ACHN (cell line): ENCODE measurements around the gene ANKRD40CL.
"Not testable (repeated sequence)": the region's sequence is repeated elsewhere in the genome, so short reads cannot be mapped to it uniquely, and the experiment has no call there.

Experiments
- DNase-seq: peaks from one replicate; pipeline ENCODE4 v3.0.0-alpha.2; 2015
- in situ Hi-C: cut with HindIII; loops from 2 replicates; pipeline ENCODE4 v1.10.0; 2017; ENCODE audit warnings: low sequenced_read_pairs, low pct_ligation_motif_present, low pct_unique_long_range_greater_than_20kb

ANKRD40CL gene

DNA sequence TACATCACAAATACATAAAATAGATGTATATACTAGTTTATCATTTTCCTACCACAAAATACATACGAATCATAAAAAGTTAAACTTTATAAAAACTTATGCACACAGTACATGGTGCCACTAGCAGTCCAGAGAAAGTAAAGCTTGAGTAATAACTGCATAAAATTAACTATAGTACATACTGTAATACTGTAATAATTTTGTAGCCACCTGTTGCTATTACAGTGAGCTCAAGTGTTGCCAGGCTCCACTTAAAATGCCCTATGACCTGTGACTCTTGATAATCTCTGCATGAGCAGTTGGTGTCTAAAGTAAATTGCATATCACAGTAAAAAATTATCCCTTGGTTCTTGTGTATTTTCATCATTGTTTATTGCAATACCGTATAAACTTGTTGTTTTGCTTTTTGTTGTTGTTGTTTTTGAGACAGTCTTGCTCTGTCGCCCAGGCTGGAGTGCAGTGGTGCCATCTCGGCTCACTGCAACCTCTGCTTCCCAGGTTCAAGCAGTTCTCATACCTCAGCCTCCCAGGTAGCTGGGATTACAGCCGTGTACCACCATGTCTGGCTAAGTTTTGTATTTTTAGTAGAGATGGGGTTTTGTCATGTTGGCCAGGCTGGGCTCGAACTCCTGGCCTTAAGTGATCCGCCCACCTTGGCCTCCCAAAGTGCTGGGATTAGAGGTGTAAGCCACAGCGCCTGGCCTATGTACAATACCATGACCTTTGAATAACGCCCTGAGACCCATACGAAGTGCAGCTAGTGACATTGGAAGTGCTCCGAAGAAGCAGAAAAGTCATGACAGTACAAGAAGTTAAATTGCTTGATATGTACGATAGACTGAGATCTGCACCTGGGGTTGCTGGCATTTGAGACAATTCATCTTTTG, 41.3 kb downstream of the ANKRD40CL start:
- DNase-seq: no peak
- in situ Hi-C loops: no loop called here

DNA sequence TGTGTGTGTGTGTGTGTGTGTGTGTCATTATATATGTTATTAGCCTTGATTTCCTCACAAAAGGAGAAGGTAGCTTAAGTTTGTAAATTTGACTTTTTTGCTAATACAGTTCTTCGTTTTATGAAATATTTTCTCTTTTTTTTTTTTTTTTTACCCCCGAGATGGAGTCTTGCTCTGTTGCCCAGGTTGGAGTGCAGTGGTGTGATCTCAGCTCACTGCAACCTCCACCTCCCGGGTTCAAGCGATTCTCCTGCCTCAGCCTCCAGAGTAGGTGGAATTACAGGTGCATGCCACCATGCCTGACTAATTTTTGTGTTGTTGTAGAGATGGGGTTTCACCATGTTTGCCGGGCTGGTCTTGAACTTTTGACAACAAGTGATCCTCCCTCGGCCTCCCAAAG, 42.7 kb downstream of the ANKRD40CL start:
- in situ Hi-C loops, DNase-seq: not testable (repeated sequence)

DNA sequence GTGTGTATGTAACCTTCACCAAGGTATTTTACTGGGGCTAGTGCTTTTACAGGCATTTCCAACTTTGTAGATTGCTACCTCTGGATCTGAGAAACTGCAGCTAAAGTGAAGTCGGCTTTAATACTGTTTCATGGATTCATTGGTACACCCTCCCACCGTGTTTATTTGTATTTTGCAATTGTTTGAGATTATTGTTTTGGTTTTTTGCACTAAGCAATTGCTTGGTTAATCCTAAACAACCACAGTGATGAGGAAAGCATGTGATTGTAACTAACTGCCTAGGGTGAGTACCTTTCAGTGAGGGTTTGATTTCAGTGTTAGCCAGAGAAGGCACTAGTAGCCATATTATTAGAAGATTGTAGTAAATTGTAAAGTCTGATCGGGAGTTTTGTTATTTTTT, 44.6 kb downstream of the ANKRD40CL start:
- in situ Hi-C loops: no loop called here
- DNase-seq: no peak

DNA sequence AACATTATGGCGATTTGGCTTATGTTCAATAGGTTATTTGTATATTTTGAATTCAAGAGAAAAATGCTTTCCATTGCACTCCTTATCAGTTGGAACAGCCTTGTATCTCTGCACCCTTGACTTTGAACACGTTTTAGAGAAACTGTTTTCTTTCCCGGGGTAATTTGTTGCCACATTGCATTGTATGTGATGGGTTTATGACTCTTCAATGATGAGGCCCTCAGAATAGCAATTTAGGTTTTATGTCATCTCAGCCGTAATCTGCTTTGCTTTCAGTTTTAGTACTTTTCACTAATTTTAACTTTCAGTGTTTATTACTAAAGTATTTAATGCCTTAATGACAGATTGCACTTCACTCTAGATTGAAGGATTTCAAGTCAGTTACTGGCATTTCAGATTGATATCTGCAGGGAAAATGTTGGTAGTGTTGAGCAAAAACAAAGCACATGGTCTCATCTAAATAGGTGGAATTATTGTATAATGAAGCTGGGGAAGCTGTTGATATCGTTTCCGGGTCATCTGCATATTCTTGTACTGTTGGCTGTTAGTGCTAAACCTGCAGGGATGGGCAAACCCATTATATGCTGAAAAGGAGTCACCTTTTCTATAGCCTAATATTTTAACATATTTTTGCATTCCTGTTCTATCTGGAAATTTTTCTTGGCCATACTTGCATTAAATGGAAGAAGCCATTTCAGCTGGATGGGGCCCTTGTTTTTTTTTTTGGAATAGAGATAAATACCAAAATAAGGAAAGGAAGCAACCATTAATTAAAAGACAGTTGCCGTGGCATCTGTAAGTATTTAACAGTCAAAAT, 45.9 kb downstream of the ANKRD40CL start:
- no peak for DNase-seq
- in situ Hi-C loops: no loop called here

DNA sequence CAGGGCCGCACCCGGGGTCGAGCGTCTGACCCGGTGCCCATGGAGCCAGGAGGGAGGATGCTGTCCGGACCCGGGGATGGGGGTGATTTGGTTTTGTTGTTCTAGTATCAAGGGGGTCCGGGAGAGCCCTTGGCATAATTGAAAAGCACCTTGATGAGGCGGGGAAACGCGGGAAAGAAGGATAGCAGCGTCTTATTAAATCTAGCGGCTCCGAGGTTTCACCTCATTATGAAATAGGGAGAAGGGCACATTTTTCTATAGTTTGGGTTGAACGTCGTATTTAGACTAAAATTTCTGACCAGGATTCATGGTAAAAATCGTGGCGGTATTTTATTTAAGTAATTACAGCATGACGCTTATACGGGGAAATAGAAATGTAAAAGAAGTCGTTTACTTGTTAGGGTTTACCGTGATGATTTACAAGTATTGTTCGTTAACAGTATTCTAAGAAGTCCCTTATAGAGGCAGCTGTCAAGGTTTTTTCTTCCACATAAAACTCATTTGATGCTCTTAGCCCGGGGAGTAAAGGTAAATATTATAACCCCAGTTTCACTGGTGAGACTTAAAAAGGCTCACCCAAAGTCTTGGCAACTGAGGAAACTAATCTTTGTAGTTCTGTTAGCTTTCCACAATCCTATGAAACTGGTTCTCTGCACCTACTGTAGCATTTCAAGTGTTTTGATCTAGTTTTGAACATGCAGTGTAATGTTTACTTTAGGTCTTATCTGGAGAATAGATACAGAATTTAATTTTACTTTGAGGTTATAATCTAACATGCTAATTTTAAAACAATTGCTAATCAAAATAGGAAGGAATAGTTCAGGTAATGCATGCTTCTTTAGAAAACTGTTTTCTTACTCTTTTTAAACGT, 47.2 kb downstream of the ANKRD40CL start:
- in situ Hi-C loops: no loop called here
- DNase-seq: no peak

DNA sequence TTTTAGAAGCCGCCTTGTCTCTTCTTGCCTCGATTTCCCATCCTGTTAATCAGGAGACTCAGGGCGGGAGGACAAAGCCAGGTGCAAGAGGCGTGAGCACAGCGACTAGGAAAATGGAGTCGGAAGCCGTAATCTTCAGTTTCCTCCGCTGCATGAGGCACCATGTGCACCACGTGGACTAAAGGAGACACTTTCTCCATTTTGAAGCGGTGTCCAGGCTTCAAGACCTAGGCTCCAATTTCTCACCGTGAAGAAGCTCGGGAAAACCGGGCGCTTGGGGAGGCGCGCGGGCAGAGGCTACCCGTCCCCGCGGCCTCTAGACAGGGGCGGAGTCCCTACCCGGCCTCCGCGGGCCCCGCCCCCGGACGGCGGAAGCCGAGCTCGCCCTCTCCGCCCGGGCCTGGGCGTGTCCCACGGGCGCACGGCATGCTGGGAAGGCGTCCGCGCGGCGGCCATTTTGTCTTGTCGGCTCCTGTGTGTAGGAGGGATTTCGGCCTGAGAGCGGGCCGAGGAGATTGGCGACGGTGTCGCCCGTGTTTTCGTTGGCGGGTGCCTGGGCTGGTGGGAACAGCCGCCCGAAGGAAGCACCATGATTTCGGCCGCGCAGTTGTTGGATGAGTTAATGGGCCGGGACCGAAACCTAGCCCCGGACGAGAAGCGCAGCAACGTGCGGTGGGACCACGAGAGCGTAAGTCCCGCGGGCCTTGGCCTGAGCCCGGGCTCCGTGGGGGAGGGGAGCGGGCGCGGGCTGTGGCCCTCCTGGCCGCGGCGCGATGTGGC, 48.0 kb downstream of the ANKRD40CL start, which contains the start of gene LUC7L3:
LUC7L3 (plus strand) TSS at position 460 of the 780 bp plus-strand sequence; CDS start at position 590, 130 bp downstream.
- in situ Hi-C loops: no loop called here
- peak; percentile 96 for DNase-seq

DNA sequence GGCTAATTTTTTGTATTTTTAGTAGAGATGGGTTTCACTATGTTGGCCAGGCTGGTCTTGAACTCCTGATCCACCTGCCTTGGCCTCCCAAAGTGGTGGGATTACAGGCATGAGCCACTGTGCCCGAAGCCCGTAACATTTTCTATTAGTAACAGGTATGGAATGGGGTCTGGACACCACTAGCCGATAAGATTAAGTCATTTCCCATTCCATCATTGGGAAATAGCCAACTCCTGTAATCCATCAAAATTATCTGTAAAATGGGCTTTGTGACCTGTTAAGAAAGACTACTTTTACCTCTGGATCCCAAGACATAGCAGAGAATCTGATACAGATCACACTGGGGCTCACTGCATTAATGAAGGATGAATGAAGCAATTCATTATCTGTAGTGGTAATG, 51.8 kb downstream of the ANKRD40CL start:
- in situ Hi-C loops: no loop called here
- no peak for DNase-seq

DNA sequence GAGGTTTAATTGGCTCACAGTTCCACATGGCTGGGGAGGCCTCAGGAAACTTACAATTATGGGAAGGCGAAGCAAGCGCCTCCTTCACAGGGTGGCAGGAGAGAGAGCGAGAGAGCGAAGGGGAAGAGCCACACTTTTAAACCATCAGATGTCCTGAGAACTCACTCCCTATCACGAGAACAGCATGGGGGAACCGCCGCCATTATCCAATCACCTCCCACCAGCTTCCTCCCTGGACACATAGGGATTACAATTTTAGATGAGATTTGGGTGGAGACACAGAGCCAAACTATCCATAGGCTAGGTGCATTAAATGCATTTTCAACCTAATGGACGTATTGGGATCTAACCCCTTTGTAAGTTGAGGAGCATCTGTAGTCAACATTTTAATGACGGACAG, 54.7 kb downstream of the ANKRD40CL start:
- in situ Hi-C loops: no loop called here
- DNase-seq: no peak
